Mesendoderm (in vitro differentiated cells): ENCODE measurements around the gene CTSK. TPM values are rescaled to one million over a fixed set of nuclear protein-coding genes. Genes with fewer than 3 reads are reported as not detected.
A peak's percentile ranks its signal among the peaks of the same experiment; 100 is the strongest.
"Not testable (repeated sequence)": the region's sequence is repeated elsewhere in the genome, so short reads cannot be mapped to it uniquely, and the experiment has no call there.

Source experiments
- DNase-seq: peaks from one replicate; pipeline ENCODE4 v3.0.0; 2013
- H2AK5ac ChIP-seq: 2 replicates; pipeline ENCODE4 v1.6.1; 2013; ENCODE audit warnings: low read length, inconsistent platforms
- H2BK120ac ChIP-seq: 2 replicates; pipeline ENCODE4 v1.6.1; 2013; ENCODE audit warnings: low read depth, mild to moderate bottlenecking, low read length, moderate library complexity, mixed read lengths
- H2BK15ac ChIP-seq: replicated peaks from 2 replicates; pipeline ENCODE4 v1.6.1; 2013; ENCODE audit warnings: low read depth, mild to moderate bottlenecking, moderate library complexity
- H2BK5ac ChIP-seq: 2 replicates; pipeline ENCODE4 v1.6.1; 2013; ENCODE audit warnings: low read length, inconsistent platforms
- H3K18ac ChIP-seq: 2 replicates; pipeline ENCODE4 v1.6.1; 2013; ENCODE audit warnings: mild to moderate bottlenecking, low read length, mixed read lengths
- H3K23ac ChIP-seq: one replicate; pipeline ENCODE4 v1.6.1; 2013; ENCODE audit warnings: low read length
- H3K27ac ChIP-seq: 2 replicates; pipeline ENCODE4 v1.5.1; 2013; ENCODE audit warnings: low read depth, mild to moderate bottlenecking, inconsistent platforms, low read length, moderate library complexity
- H3K27me3 ChIP-seq: 2 replicates; pipeline ENCODE4 v1.6.1; 2013; ENCODE audit warnings: low read length, control low read depth, mild to moderate bottlenecking, inconsistent platforms; ENCODE audit not compliant: insufficient read depth, poor library complexity
- H3K36me3 ChIP-seq: 2 replicates; pipeline ENCODE4 v1.6.1; 2013; ENCODE audit warnings: low read length, inconsistent platforms; ENCODE audit not compliant: control insufficient read depth, insufficient read depth
- H3K4ac ChIP-seq: one replicate; pipeline ENCODE4 v1.6.1; 2013; ENCODE audit warnings: low read depth, mild to moderate bottlenecking, low read length, moderate library complexity
- H3K4me1 ChIP-seq: 2 replicates; pipeline ENCODE4 v1.6.1; 2013; ENCODE audit warnings: low read depth, low read length, inconsistent platforms; ENCODE audit not compliant: control insufficient read depth
- H3K4me2 ChIP-seq: 2 replicates; pipeline ENCODE4 v1.6.1; 2013; ENCODE audit warnings: low read length
- H3K4me3 ChIP-seq: 2 replicates; pipeline ENCODE4 v1.5.1; 2013; ENCODE audit warnings: mild to moderate bottlenecking, low read length
- H3K56ac ChIP-seq: one replicate; pipeline ENCODE4 v1.6.1; 2013; ENCODE audit warnings: low read length
- H3K79me1 ChIP-seq: 2 replicates; pipeline ENCODE4 v1.6.1; 2013; ENCODE audit warnings: low read length, inconsistent platforms
- H3K79me2 ChIP-seq: 2 replicates; pipeline ENCODE4 v1.6.1; 2013; ENCODE audit warnings: mild to moderate bottlenecking, low read length; ENCODE audit not compliant: control insufficient read depth, insufficient read depth
- H3K9ac ChIP-seq: 2 replicates; pipeline ENCODE4 v1.6.1; 2013; ENCODE audit warnings: low read length, inconsistent platforms
- H4K5ac ChIP-seq: one replicate; pipeline ENCODE4 v1.6.1; 2013; ENCODE audit warnings: low read length
- H4K8ac ChIP-seq: one replicate; pipeline ENCODE4 v1.6.1; 2013; ENCODE audit warnings: low read depth, mild to moderate bottlenecking, control low read depth, low read length, moderate library complexity
- WGBS: extraction: QIAGEN DNeasy Blood & Tissue Kit; methylation state at CpG from one replicate; pipeline ENCODE4 v1.1.7; 2013; ENCODE audit warnings: low lambda C conversion rate, missing lambda C conversion rate; ENCODE audit not compliant: insufficient coverage; ENCODE audit errors: extremely low coverage; 5-methylcytosine and 5-hydroxymethylcytosine counted together
- polyA plus RNA-seq, 2 experiments: library from polyadenylated mRNA; stranded (reverse); fragments of 200-250 nt; gene quantifications; one replicate each; pipeline ENCODE4 v1.2.3, GENCODE V29; 2013

Gene CTSK
- 4.6 TPM for polyA plus RNA-seq (2013, experiment 1 of 2)
- polyA plus RNA-seq (2013, experiment 2 of 2): 5.2 TPM

- no peak within 1 kb of the TSS for H3K4me3 ChIP-seq
- H2BK15ac ChIP-seq: no peak within 1 kb of the TSS
Observed at GRCh38 chr1:150808121-150808520, at the start of gene CTSK. Gene CTSK (minus strand): TSS chr1:150808260. CDS start chr1:150806805, 1,455 bp downstream.

GRCh38 chr1:150852734-150853133 is 44.7 kb upstream of the CTSK start:
- not testable (repeated sequence) for H3K18ac ChIP-seq, H2AK5ac ChIP-seq, H3K23ac ChIP-seq, H3K4ac ChIP-seq, DNase-seq, H2BK15ac ChIP-seq, H3K4me1 ChIP-seq, H3K79me2 ChIP-seq, H3K27ac ChIP-seq, H3K36me3 ChIP-seq, H4K8ac ChIP-seq, H3K27me3 ChIP-seq, H3K56ac ChIP-seq, H3K79me1 ChIP-seq, H2BK120ac ChIP-seq, H2BK5ac ChIP-seq, H3K9ac ChIP-seq, H3K4me2 ChIP-seq, H4K5ac ChIP-seq, H3K4me3 ChIP-seq
- WGBS: no CpG with 5 or more reads among the region's 3 CpGs

More at GRCh38 chr1:150808121-150808520, at the start of gene CTSK:
- Histone ChIP-seq H3K23ac (no peak within 1 kb of the TSS), H3K4me2 (no peak within 1 kb of the TSS), H3K9ac (peak within 1 kb of the TSS; percentile 14), H2BK5ac (peak within 1 kb of the TSS; percentile 22), H3K27ac (no peak within 1 kb of the TSS), H3K79me1 (no peaks in the 10 kb centered on the region), H2AK5ac (no peak within 1 kb of the TSS), H4K8ac (no peak within 1 kb of the TSS), H3K4ac (no peak within 1 kb of the TSS), H3K56ac (peak within 1 kb of the TSS; percentile 62), H3K18ac (peak within 1 kb of the TSS; percentile 19), H3K36me3 (peaks cover 2% of the 10 kb centered on the region), H3K27me3 (no peaks in the 10 kb centered on the region), H3K79me2 (no peaks in the 10 kb centered on the region), H3K4me1 (peaks cover 15% of the 10 kb centered on the region), H4K5ac (no peak within 1 kb of the TSS), H2BK120ac (no peak within 1 kb of the TSS)
- no peak for DNase-seq
- no CpG with 5 or more reads among the region's 7 CpGs for WGBS

GRCh38 chr1:150850801-150851362 is 42.8 kb upstream of the CTSK start:
- H3K79me1 ChIP-seq, H3K36me3 ChIP-seq: not testable (repeated sequence)
- no CpG with 5 or more reads among the region's 49 CpGs for WGBS

GRCh38 chr1:150846473-150847146 is 38.5 kb upstream of the CTSK start:
- Histone ChIP-seq H3K4me1 (no peaks in the 10 kb centered on the region), H3K79me1 (no peaks in the 10 kb centered on the region), H3K4ac (no peak overlapping the region), H3K56ac (no peak overlapping the region), H3K9ac (no peak overlapping the region), H3K27me3 (no peaks in the 10 kb centered on the region), H3K4me3 (no peak overlapping the region), H3K18ac (no peak overlapping the region), H3K23ac (no peak overlapping the region), H3K79me2 (no peaks in the 10 kb centered on the region), H2AK5ac (no peak overlapping the region), H2BK120ac (no peak overlapping the region), H4K8ac (no peak overlapping the region), H2BK15ac (no peak overlapping the region), H2BK5ac (no peak overlapping the region), H3K4me2 (no peak overlapping the region), H3K36me3 (no peaks in the 10 kb centered on the region), H4K5ac (no peak overlapping the region), H3K27ac (no peak overlapping the region)
- WGBS: no CpG with 5 or more reads among the region's 4 CpGs
- no peak for DNase-seq

More at GRCh38 chr1:150850801-150851362, 42.8 kb upstream of the CTSK start:
- H3K9ac ChIP-seq, H2BK5ac ChIP-seq, H4K8ac ChIP-seq, H2AK5ac ChIP-seq, H3K4me2 ChIP-seq, H3K18ac ChIP-seq, H3K4me1 ChIP-seq, H2BK15ac ChIP-seq, H3K27ac ChIP-seq, H4K5ac ChIP-seq, H3K4me3 ChIP-seq, H2BK120ac ChIP-seq, H3K23ac ChIP-seq, H3K56ac ChIP-seq, H3K27me3 ChIP-seq, DNase-seq, H3K79me2 ChIP-seq, H3K4ac ChIP-seq: not testable (repeated sequence)

GRCh38 chr1:150843474-150843873 is 35.4 kb upstream of the CTSK start:
- H3K36me3 ChIP-seq: no peaks in the 10 kb centered on the region
- no peak overlapping the region for H2BK15ac ChIP-seq
- no peak overlapping the region for H3K23ac ChIP-seq
- H2BK5ac ChIP-seq: no peak overlapping the region
- H3K4ac ChIP-seq: no peak overlapping the region
- no peak for DNase-seq
- no peaks in the 10 kb centered on the region for H3K4me1 ChIP-seq
- no CpG with 5 or more reads among the region's 2 CpGs for WGBS
- no peak overlapping the region for H3K4me2 ChIP-seq
- H3K18ac ChIP-seq: no peak overlapping the region
- no peak overlapping the region for H4K5ac ChIP-seq
- H3K9ac ChIP-seq: no peak overlapping the region
- H3K27me3 ChIP-seq: no peaks in the 10 kb centered on the region
- H2AK5ac ChIP-seq: no peak overlapping the region
- H3K79me2 ChIP-seq: no peaks in the 10 kb centered on the region
- H4K8ac ChIP-seq: no peak overlapping the region
- H3K79me1 ChIP-seq: no peaks in the 10 kb centered on the region
- H3K56ac ChIP-seq: no peak overlapping the region
- no peak overlapping the region for H2BK120ac ChIP-seq
- no peak overlapping the region for H3K4me3 ChIP-seq
- H3K27ac ChIP-seq: no peak overlapping the region
